ENCODE results near the gene ADAMTSL3.

The ADAMTSL3 gene

GRCh38 chr15:83654379-83655236 is 685 bp downstream of the ADAMTSL3 start:
- no peak for DNase-seq (ENCODE audit: low read depth in 2 of 2)

GRCh38 chr15:83655237-83655616 is 1.3 kb downstream of the ADAMTSL3 start:
- DNase-seq (ENCODE audit: low read depth in 2 of 2) = no peak

GRCh38 chr15:83656192-83656591 is 2.3 kb downstream of the ADAMTSL3 start:
- no peak for DNase-seq (ENCODE audit: low read depth in 2 of 2)

- no peak for DNase-seq (ENCODE audit: low read depth in 2 of 2)
Observed at GRCh38 chr15:83656943-83657528, 3.1 kb downstream of the ADAMTSL3 start.

GRCh38 chr15:83657549-83657948 is 3.6 kb downstream of the ADAMTSL3 start:
- no peak for DNase-seq (ENCODE audit: low read depth in 2 of 2)

- DNase-seq (ENCODE audit: low read depth in 2 of 2) = no peak
Observed at GRCh38 chr15:83658430-83659416, 4.8 kb downstream of the ADAMTSL3 start.

GRCh38 chr15:83659417-83659812 is 5.5 kb downstream of the ADAMTSL3 start:
- DNase-seq (ENCODE audit: low read depth in 2 of 2) = no peak

- no peak for DNase-seq (ENCODE audit: low read depth in 2 of 2)
Observed at GRCh38 chr15:83665480-83665879, 11.6 kb downstream of the ADAMTSL3 start.

- no peak for DNase-seq (ENCODE audit: low read depth in 2 of 2)
Observed at GRCh38 chr15:83670672-83671229, 16.8 kb downstream of the ADAMTSL3 start.

- DNase-seq (ENCODE audit: low read depth in 2 of 2) = no peak
Observed at GRCh38 chr15:83671603-83672002, 17.7 kb downstream of the ADAMTSL3 start.

- DNase-seq (ENCODE audit: low read depth in 2 of 2) = no peak
Observed at GRCh38 chr15:83673385-83673784, 19.5 kb downstream of the ADAMTSL3 start.

- no peak for DNase-seq (ENCODE audit: low read depth in 2 of 2)
Observed at GRCh38 chr15:83682476-83683088, 28.7 kb downstream of the ADAMTSL3 start.

GRCh38 chr15:83685916-83686332 is 32.0 kb downstream of the ADAMTSL3 start:
- no peak for DNase-seq (ENCODE audit: low read depth in 2 of 2)

- no peak for DNase-seq (ENCODE audit: low read depth in 2 of 2)
Observed at GRCh38 chr15:83688201-83688600, 34.3 kb downstream of the ADAMTSL3 start.

GRCh38 chr15:83690676-83691075 is 36.8 kb downstream of the ADAMTSL3 start:
- no peak for DNase-seq (ENCODE audit: low read depth in 2 of 2)

- no peak for DNase-seq (ENCODE audit: low read depth in 2 of 2)
Observed at GRCh38 chr15:83692746-83693581, 39.0 kb downstream of the ADAMTSL3 start.

- no peak for DNase-seq (ENCODE audit: low read depth in 2 of 2)
Observed at GRCh38 chr15:83694015-83694414, 40.1 kb downstream of the ADAMTSL3 start.

GRCh38 chr15:83694536-83694935 is 40.6 kb downstream of the ADAMTSL3 start:
- DNase-seq (ENCODE audit: low read depth in 2 of 2) = no peak

- no peak for DNase-seq (ENCODE audit: low read depth in 2 of 2)
Observed at GRCh38 chr15:83695246-83695645, 41.3 kb downstream of the ADAMTSL3 start.

- DNase-seq (ENCODE audit: low read depth in 2 of 2) = no peak
Observed at GRCh38 chr15:83695901-83696425, 42.0 kb downstream of the ADAMTSL3 start.

All from stimulated activated CD4-positive, alpha-beta T cell treated with anti-CD3 and anti-CD28 coated beads, Interleukin-12 subunit alpha, Interleukin-12 subunit beta, amount 100 ng/mL, for 24 hours (primary cell).